GM12878 (cell line): ENCODE measurements around the gene DIP2A.

Experiments used
- RAD21 ChIP-seq: IDR thresholded peaks from 2 replicates; pipeline ENCODE4 v1.6.1; 2011; ENCODE audit warnings: mild to moderate bottlenecking, low read depth, low read length, moderate library complexity; ENCODE audit not compliant: insufficient read depth
- TF ChIP-seq, protein P1 (sequence below), 3 experiments: IDR thresholded peaks in 2 of 3; conservative IDR thresholded peaks in 1 of 3; 2 replicates each; pipeline ENCODE4 v1.5.1; 2011; ENCODE audit warnings: low read depth in 3 of 3, low read length in 3 of 3, mild to moderate bottlenecking in 3 of 3, control low read depth in 2 of 3, moderate library complexity in 2 of 3, inconsistent platforms in 1 of 3, mixed read lengths in 1 of 3; ENCODE audit not compliant: control insufficient read depth in 2 of 3, insufficient read depth in 1 of 3; ENCODE audit errors: extremely low read depth in 1 of 3
- TF ChIP-seq, protein P2 (sequence below): IDR thresholded peaks from 2 replicates; pipeline ENCODE4 v1.6.1; 2012; ENCODE audit warnings: low read length, inconsistent platforms
- TF ChIP-seq, protein P3 (sequence below): IDR thresholded peaks from 2 replicates; pipeline ENCODE4 v1.6.1; 2011; ENCODE audit warnings: borderline replicate concordance, low read depth, mild to moderate bottlenecking, moderate library complexity, low read length; ENCODE audit not compliant: insufficient read depth, poor library complexity, severe bottlenecking

DNA sequence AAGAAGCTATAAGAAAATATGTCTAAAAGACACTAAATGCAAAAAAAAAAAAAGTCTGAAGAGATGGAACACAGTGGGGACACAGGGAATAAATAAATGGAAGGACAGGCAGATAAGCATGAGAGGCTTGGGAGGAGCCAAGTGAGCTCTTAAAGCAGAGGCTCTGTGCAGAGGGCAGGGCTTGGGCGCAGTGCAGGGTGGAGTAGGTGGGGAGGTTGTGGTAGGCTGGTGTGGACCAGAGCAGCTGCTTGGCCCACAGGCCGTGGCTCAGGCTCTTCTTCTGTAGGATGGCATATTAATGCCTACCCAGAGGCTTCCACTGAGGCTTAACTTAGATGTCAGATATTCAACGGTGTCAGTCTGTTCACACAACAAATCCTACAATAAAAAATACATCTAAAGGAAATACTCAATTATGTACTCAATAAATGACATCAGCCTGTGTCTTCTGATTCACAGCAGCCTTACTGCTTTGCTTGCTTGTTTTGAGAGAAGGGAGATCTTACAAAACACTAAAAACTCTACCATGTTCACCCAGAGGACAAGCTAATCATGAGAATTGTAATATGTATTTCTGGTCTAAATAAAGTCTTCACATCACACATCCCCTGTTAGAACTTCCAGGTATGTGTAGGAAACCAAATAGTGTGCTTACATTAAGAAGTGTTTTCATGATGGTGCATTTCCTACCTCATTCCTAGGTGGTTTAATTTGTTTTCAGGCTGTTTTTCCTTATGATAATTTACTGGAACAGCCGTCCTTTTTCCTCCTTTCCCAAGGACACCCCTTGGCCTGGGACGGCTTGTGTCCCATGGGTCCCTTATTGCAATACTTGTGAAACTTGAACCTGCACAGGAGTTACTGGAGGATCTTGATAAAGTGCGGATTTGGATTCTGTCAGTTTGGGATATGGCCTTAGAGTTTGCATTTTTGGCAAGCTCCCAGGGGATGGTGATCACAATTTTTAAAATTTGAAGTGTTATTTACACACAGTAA, 24.9 kb downstream of the DIP2A start:
- TF ChIP-seq, protein P1, sequence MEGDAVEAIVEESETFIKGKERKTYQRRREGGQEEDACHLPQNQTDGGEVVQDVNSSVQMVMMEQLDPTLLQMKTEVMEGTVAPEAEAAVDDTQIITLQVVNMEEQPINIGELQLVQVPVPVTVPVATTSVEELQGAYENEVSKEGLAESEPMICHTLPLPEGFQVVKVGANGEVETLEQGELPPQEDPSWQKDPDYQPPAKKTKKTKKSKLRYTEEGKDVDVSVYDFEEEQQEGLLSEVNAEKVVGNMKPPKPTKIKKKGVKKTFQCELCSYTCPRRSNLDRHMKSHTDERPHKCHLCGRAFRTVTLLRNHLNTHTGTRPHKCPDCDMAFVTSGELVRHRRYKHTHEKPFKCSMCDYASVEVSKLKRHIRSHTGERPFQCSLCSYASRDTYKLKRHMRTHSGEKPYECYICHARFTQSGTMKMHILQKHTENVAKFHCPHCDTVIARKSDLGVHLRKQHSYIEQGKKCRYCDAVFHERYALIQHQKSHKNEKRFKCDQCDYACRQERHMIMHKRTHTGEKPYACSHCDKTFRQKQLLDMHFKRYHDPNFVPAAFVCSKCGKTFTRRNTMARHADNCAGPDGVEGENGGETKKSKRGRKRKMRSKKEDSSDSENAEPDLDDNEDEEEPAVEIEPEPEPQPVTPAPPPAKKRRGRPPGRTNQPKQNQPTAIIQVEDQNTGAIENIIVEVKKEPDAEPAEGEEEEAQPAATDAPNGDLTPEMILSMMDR (IDR thresholded peaks at IDR 0.05 in 2 of 3, conservative IDR thresholded peaks at IDR 0.05 in 1 of 3; ENCODE audit: control insufficient read depth in 2 of 3, extremely low read depth in 1 of 3, insufficient read depth in 1 of 3, low read depth in 3 of 3, low read length in 3 of 3), result no peak
- no peak for TF ChIP-seq RAD21
- TF ChIP-seq, protein P2, sequence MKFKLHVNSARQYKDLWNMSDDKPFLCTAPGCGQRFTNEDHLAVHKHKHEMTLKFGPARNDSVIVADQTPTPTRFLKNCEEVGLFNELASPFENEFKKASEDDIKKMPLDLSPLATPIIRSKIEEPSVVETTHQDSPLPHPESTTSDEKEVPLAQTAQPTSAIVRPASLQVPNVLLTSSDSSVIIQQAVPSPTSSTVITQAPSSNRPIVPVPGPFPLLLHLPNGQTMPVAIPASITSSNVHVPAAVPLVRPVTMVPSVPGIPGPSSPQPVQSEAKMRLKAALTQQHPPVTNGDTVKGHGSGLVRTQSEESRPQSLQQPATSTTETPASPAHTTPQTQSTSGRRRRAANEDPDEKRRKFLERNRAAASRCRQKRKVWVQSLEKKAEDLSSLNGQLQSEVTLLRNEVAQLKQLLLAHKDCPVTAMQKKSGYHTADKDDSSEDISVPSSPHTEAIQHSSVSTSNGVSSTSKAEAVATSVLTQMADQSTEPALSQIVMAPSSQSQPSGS, result no peak
- TF ChIP-seq, protein P3, sequence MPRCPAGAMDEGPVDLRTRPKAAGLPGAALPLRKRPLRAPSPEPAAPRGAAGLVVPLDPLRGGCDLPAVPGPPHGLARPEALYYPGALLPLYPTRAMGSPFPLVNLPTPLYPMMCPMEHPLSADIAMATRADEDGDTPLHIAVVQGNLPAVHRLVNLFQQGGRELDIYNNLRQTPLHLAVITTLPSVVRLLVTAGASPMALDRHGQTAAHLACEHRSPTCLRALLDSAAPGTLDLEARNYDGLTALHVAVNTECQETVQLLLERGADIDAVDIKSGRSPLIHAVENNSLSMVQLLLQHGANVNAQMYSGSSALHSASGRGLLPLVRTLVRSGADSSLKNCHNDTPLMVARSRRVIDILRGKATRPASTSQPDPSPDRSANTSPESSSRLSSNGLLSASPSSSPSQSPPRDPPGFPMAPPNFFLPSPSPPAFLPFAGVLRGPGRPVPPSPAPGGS, result no peak
